H9 (cell line): Measurements from ENCODE around the gene FAR1. TPM values are rescaled to one million over a fixed set of nuclear protein-coding genes. Genes with fewer than 3 reads are reported as not detected.

Experiments used
- DNase-seq: peaks from one replicate; pipeline ENCODE4 v3.0.0-alpha.2; 2017
- H2AFZ ChIP-seq: one replicate; pipeline ENCODE4 v1.6.1; 2013; ENCODE audit warnings: mild to moderate bottlenecking, low read length, control low read depth, moderate library complexity
- H2AK5ac ChIP-seq: 2 replicates; pipeline ENCODE4 v1.6.1; 2013; ENCODE audit warnings: low read length, control low read depth, mixed read lengths; ENCODE audit not compliant: insufficient read length
- H2BK120ac ChIP-seq: one replicate; pipeline ENCODE4 v1.6.1; 2013; ENCODE audit warnings: low read depth, mild to moderate bottlenecking, low read length, control low read depth, inconsistent platforms; ENCODE audit not compliant: poor library complexity, severe bottlenecking
- H2BK12ac ChIP-seq: 2 replicates; pipeline ENCODE4 v1.6.1; 2013; ENCODE audit warnings: low read length, control low read depth, mixed read lengths, low read depth; ENCODE audit not compliant: insufficient read length
- H2BK15ac ChIP-seq: 2 replicates; pipeline ENCODE4 v1.6.1; 2013; ENCODE audit warnings: low read depth, low read length, control low read depth
- H2BK20ac ChIP-seq: one replicate; pipeline ENCODE4 v1.6.1; 2013; ENCODE audit warnings: low read depth, mild to moderate bottlenecking, low read length, control low read depth, inconsistent platforms; ENCODE audit not compliant: poor library complexity, severe bottlenecking
- H2BK5ac ChIP-seq: 2 replicates; pipeline ENCODE4 v1.6.1; 2013; ENCODE audit warnings: low read length, control low read depth, mixed read lengths; ENCODE audit not compliant: insufficient read length
- H3K14ac ChIP-seq: 2 replicates; pipeline ENCODE4 v1.6.1; 2013; ENCODE audit warnings: low read length, control low read depth; ENCODE audit not compliant: insufficient read depth
- H3K18ac ChIP-seq: 2 replicates; pipeline ENCODE4 v1.6.1; 2013; ENCODE audit warnings: low read depth, mild to moderate bottlenecking, mixed read lengths, low read length, control low read depth; ENCODE audit not compliant: insufficient read length
- H3K23ac ChIP-seq: 2 replicates; pipeline ENCODE4 v1.6.1; 2013; ENCODE audit warnings: low read length, control low read depth, mixed read lengths, low read depth; ENCODE audit not compliant: insufficient read length
- H3K23me2 ChIP-seq: 2 replicates; pipeline ENCODE4 v1.6.1; 2013; ENCODE audit warnings: low read depth, mild to moderate bottlenecking, mixed read lengths, low read length, control low read depth; ENCODE audit not compliant: insufficient read length, poor library complexity, severe bottlenecking
- H3K27ac ChIP-seq: 2 replicates; pipeline ENCODE4 v1.5.1; 2013; ENCODE audit warnings: low read length, control low read depth, mixed read lengths, low read depth; ENCODE audit not compliant: insufficient read length
- H3K27me3 ChIP-seq: 2 replicates; pipeline ENCODE4 v1.6.1; 2013; ENCODE audit warnings: low read length, control low read depth, inconsistent platforms; ENCODE audit not compliant: insufficient read depth
- H3K4ac ChIP-seq: 2 replicates; pipeline ENCODE4 v1.6.1; 2013; ENCODE audit warnings: low read depth, mild to moderate bottlenecking, control low read depth, inconsistent platforms, low read length, moderate library complexity
- H3K4me1 ChIP-seq: 2 replicates; pipeline ENCODE4 v1.6.1; 2013; ENCODE audit warnings: low read length, control low read depth, inconsistent platforms; ENCODE audit not compliant: insufficient read depth
- H3K4me2 ChIP-seq: 2 replicates; pipeline ENCODE4 v1.6.1; 2013; ENCODE audit warnings: low read length, control low read depth, mixed read lengths; ENCODE audit not compliant: insufficient read length, insufficient read depth
- H3K56ac ChIP-seq: 2 replicates; pipeline ENCODE4 v1.6.1; 2013; ENCODE audit warnings: low read depth, mild to moderate bottlenecking, mixed read lengths, low read length, control low read depth; ENCODE audit not compliant: insufficient read length
- H3K79me1 ChIP-seq: 2 replicates; pipeline ENCODE4 v1.6.1; 2013; ENCODE audit warnings: low read depth, mild to moderate bottlenecking, moderate library complexity, low read length, control low read depth, inconsistent platforms; ENCODE audit not compliant: insufficient read depth, poor library complexity, severe bottlenecking
- H3K79me2 ChIP-seq: 2 replicates; pipeline ENCODE4 v1.6.1; 2013; ENCODE audit warnings: low read length, control low read depth, inconsistent platforms; ENCODE audit not compliant: insufficient read depth
- H3K9ac ChIP-seq: 2 replicates; pipeline ENCODE4 v1.6.1; 2013; ENCODE audit warnings: low read length, control low read depth, mixed read lengths; ENCODE audit not compliant: insufficient read length; ENCODE audit errors: extremely low read depth
- H3K9me3 ChIP-seq: one replicate; pipeline ENCODE4 v1.6.1; 2013; ENCODE audit warnings: low read depth, low read length, inconsistent platforms; ENCODE audit not compliant: control insufficient read depth
- H3T11ph ChIP-seq: one replicate; pipeline ENCODE4 v1.6.1; 2013; ENCODE audit warnings: mild to moderate bottlenecking, low read length, control low read depth, inconsistent platforms
- H4K20me1 ChIP-seq: one replicate; pipeline ENCODE4 v1.6.1; 2013; ENCODE audit not compliant: control insufficient read depth, insufficient read length, insufficient read depth
- H4K5ac ChIP-seq: 2 replicates; pipeline ENCODE4 v1.6.1; 2013; ENCODE audit warnings: low read depth, mild to moderate bottlenecking, mixed read lengths, low read length, control low read depth; ENCODE audit not compliant: insufficient read length
- H4K8ac ChIP-seq: replicated peaks from 2 replicates; pipeline ENCODE4 v1.6.1; 2013; ENCODE audit warnings: low read length, control low read depth, mixed read lengths, low read depth; ENCODE audit not compliant: insufficient read length
- H4K91ac ChIP-seq: 2 replicates; pipeline ENCODE4 v1.6.1; 2013; ENCODE audit warnings: low read depth, mild to moderate bottlenecking, moderate library complexity, mixed read lengths, low read length, control low read depth; ENCODE audit not compliant: insufficient read length
- H3K27ac Mint-ChIP-seq, 3 experiments: 2 replicates in 2 of 3; 3 replicates in 1 of 3; pipeline ENCODE4 v1.8.0; 2020 to 2021; ENCODE audit warnings: mixed read lengths in 3 of 3, mild to moderate bottlenecking in 1 of 3, moderate library complexity in 1 of 3
- H3K27me3 Mint-ChIP-seq: 2 replicates; pipeline ENCODE4 v1.8.0; 2021; ENCODE audit warnings: low read depth, mild to moderate bottlenecking, moderate library complexity, mixed read lengths
- H3K36me3 Mint-ChIP-seq, 3 experiments: 2 replicates in 2 of 3; 3 replicates in 1 of 3; pipeline ENCODE4 v1.8.0; 2020 to 2021; ENCODE audit warnings: low read depth in 3 of 3, mixed read lengths in 3 of 3; ENCODE audit not compliant: insufficient read depth in 1 of 3
- H3K4me1 Mint-ChIP-seq, 2 experiments: 2 replicates each; pipeline ENCODE4 v1.8.0; 2020; ENCODE audit warnings: mixed read lengths in 2 of 2
- H3K4me3 Mint-ChIP-seq, 2 experiments: 2 replicates in 1 of 2; 3 replicates in 1 of 2; pipeline ENCODE4 v1.8.0; 2020 to 2021; ENCODE audit warnings: mild to moderate bottlenecking in 2 of 2, mixed read lengths in 2 of 2, moderate library complexity in 1 of 2
- H3K9me3 Mint-ChIP-seq, 2 experiments: 2 replicates in 1 of 2; 3 replicates in 1 of 2; pipeline ENCODE4 v1.8.0; 2020; ENCODE audit warnings: mild to moderate bottlenecking in 2 of 2, mixed read lengths in 2 of 2, moderate library complexity in 1 of 2
- CTCF ChIP-seq: fragments of 200-600 bp; sonication (generic); conservative IDR thresholded peaks from 3 replicates; pipeline ENCODE4 v1.8.0; 2021; ENCODE audit warnings: antibody characterized with exemption, mild to moderate bottlenecking
- WGBS: extraction: QIAGEN DNeasy Blood & Tissue Kit; methylation state at CpG from one replicate; pipeline ENCODE4 v1.1.7; 2013; ENCODE audit warnings: missing lambda C conversion rate, low lambda C conversion rate, mixed read lengths; ENCODE audit not compliant: insufficient read length; ENCODE audit errors: extremely low coverage; 5-methylcytosine and 5-hydroxymethylcytosine counted together
- total RNA-seq: library from RNA; stranded (reverse); gene quantifications from 2 replicates; pipeline ENCODE4 v1.2.1, GENCODE V29; 2021

FAR1 gene
- total RNA-seq, 1 experiment from 2014 or later: 72.5 TPM

GRCh38 chr11:13699870-13700269, 31.4 kb downstream of the FAR1 start:
- H2AFZ ChIP-seq: no peak overlapping the region
- H2BK120ac ChIP-seq: no peak overlapping the region
- H4K20me1 ChIP-seq: no peaks in the 10 kb centered on the region
- no peaks in the 10 kb centered on the region for H3K27me3 ChIP-seq
- no peaks in the 10 kb centered on the region for H3K4me1 ChIP-seq
- peaks cover 22 to 55% (median 40%) of the 10 kb centered on the region in 3 experiments for H3K36me3 Mint-ChIP-seq
- no peak overlapping the region for H2BK20ac ChIP-seq
- no peaks in the 10 kb centered on the region for H3K79me1 ChIP-seq
- H3K23me2 ChIP-seq: no peaks in the 10 kb centered on the region
- H3K18ac ChIP-seq: no peak overlapping the region
- H3K9me3 ChIP-seq: no peaks in the 10 kb centered on the region
- H4K91ac ChIP-seq: no peak overlapping the region
- H2BK15ac ChIP-seq: no peak overlapping the region
- WGBS: no CpG with 5 or more reads among the region's 1 CpG
- H3K4ac ChIP-seq: no peak overlapping the region
- H3K4me2 ChIP-seq: no peak overlapping the region
- no peak overlapping the region for H3K27ac ChIP-seq
- no peak overlapping the region for H3K23ac ChIP-seq
- no peak overlapping the region for H3K9ac ChIP-seq
- H3K27ac Mint-ChIP-seq: no peak overlapping the region
- no peak overlapping the region for H4K8ac ChIP-seq
- no peak overlapping the region for H4K5ac ChIP-seq
- no peak overlapping the region for H2BK5ac ChIP-seq
- no peak for DNase-seq
- H3K9me3 Mint-ChIP-seq: no peaks in the 10 kb centered on the region
- H2BK12ac ChIP-seq: no peak overlapping the region
- no peak overlapping the region for H2AK5ac ChIP-seq
- H3K27me3 Mint-ChIP-seq: no peaks in the 10 kb centered on the region
- no peak for TF ChIP-seq CTCF
- no peak overlapping the region for H3K56ac ChIP-seq
- no peak overlapping the region for H3T11ph ChIP-seq
- peaks cover 7 to 8% of the 10 kb centered on the region in 2 experiments for H3K4me1 Mint-ChIP-seq
- no peaks in the 10 kb centered on the region for H3K79me2 ChIP-seq
- H3K4me3 Mint-ChIP-seq: no peak overlapping the region
- H3K14ac ChIP-seq: no peak overlapping the region
